AG09309 (cell line): ENCODE measurements around the gene RALGAPA1.

Experiments used
- DNase-seq: peaks from one replicate; pipeline ENCODE4 v3.0.0-alpha.2; 2010; ENCODE audit warnings: low read depth
- H3K4me3 ChIP-seq: 2 replicates; pipeline ENCODE4 v1.5.1; 2011; ENCODE audit warnings: mild to moderate bottlenecking, low read depth, low read length, moderate library complexity; ENCODE audit not compliant: control insufficient read depth
- CTCF ChIP-seq: IDR thresholded peaks from 2 replicates; pipeline ENCODE4 v1.5.1; 2011; ENCODE audit warnings: mild to moderate bottlenecking, low read depth, low read length, inconsistent platforms; ENCODE audit not compliant: insufficient read depth, control insufficient read depth; ENCODE audit errors: missing control alignments

The RALGAPA1 gene

GRCh38 chr14:35725930-35726329 is 83.2 kb downstream of the RALGAPA1 start:
- no peak overlapping the region for H3K4me3 ChIP-seq
- no peak for DNase-seq
- TF ChIP-seq CTCF = no peak

- DNase-seq = no peak
- no peak for TF ChIP-seq CTCF
- H3K4me3 ChIP-seq = no peak overlapping the region
These were observed 94.0 kb downstream of the RALGAPA1 start for GRCh38 chr14:35715079-35715478.

- DNase-seq = no peak
- no peak overlapping the region for H3K4me3 ChIP-seq
- TF ChIP-seq CTCF = no peak
These were observed 96.6 kb downstream of the RALGAPA1 start for GRCh38 chr14:35712466-35712865.

GRCh38 chr14:35708062-35708461 is 101.0 kb downstream of the RALGAPA1 start:
- H3K4me3 ChIP-seq = no peak overlapping the region
- no peak for TF ChIP-seq CTCF
- no peak for DNase-seq

- TF ChIP-seq CTCF = no peak
- DNase-seq = no peak
- H3K4me3 ChIP-seq = no peak overlapping the region
These were observed 103.5 kb downstream of the RALGAPA1 start for GRCh38 chr14:35705636-35706035.

GRCh38 chr14:35704793-35705493 is 104.2 kb downstream of the RALGAPA1 start:
- TF ChIP-seq CTCF = no peak
- H3K4me3 ChIP-seq = no peak overlapping the region
- DNase-seq = no peak
